ENCODE data around the gene GOLGA6L2. TPM values are rescaled to one million over a fixed set of nuclear protein-coding genes. Genes with fewer than 3 reads are reported as not detected.
"Not testable (repeated sequence)": the region's sequence is repeated elsewhere in the genome, so short reads cannot be mapped to it uniquely, and the experiment has no call there.

GOLGA6L2 gene
- total RNA-seq, 4 donors from 2014 or later: not detected

GRCh38 chr15:23416349-23417276 lies 30.4 kb downstream of the GOLGA6L2 start:
- no peaks in the 10 kb centered on the region for H3K36me3 ChIP-seq
- no peaks in the 10 kb centered on the region for H3K4me1 ChIP-seq
- H3K9me3 ChIP-seq: no peaks in the 10 kb centered on the region
- DNase-seq: no peak
- TF ChIP-seq POLR2A (IDR thresholded peaks at IDR 0.05) (no peak), CTCF (IDR thresholded peaks at IDR 0.05) (no peak)
- H3K27ac ChIP-seq: no peak overlapping the region
- intact Hi-C loops (cut with DNase I): no loop called here
- no peak overlapping the region for H3K4me3 ChIP-seq
- WGBS, 2 donors: 79 to 88% methylated on average over 7 to 18 of the region's 43 CpGs
- no peaks in the 10 kb centered on the region for H3K27me3 ChIP-seq

GRCh38 chr15:23415866-23416265 lies 31.2 kb downstream of the GOLGA6L2 start:
- WGBS, 2 donors: 92 to 94% methylated on average over 7 to 8 of the region's 8 CpGs
- DNase-seq; intact Hi-C loops (cut with DNase I): not testable (repeated sequence)

GRCh38 chr15:23415321-23415865 lies 31.6 kb downstream of the GOLGA6L2 start:
- Histone ChIP-seq H3K36me3 (no peaks in the 10 kb centered on the region), H3K9me3 (no peaks in the 10 kb centered on the region), H3K27me3 (no peaks in the 10 kb centered on the region), H3K4me3 (no peak overlapping the region), H3K27ac (no peak overlapping the region), H3K4me1 (no peaks in the 10 kb centered on the region)
- 79 to 81% methylated on average over 6 to 8 of the region's 8 CpGs for WGBS, 2 donors
- no peak for DNase-seq
- intact Hi-C loops (cut with DNase I): no loop called here
- TF ChIP-seq POLR2A (IDR thresholded peaks at IDR 0.05): no peak
- TF ChIP-seq CTCF (IDR thresholded peaks at IDR 0.05): no peak

More at GRCh38 chr15:23415866-23416265, 31.2 kb downstream of the GOLGA6L2 start:
- H3K36me3 ChIP-seq, H3K4me3 ChIP-seq, H3K27ac ChIP-seq, H3K9me3 ChIP-seq, H3K27me3 ChIP-seq, H3K4me1 ChIP-seq: not testable (repeated sequence)

- DNase-seq; H3K9me3 ChIP-seq; H3K4me3 ChIP-seq; intact Hi-C loops (cut with DNase I); H3K27me3 ChIP-seq; H3K4me1 ChIP-seq; H3K27ac ChIP-seq; H3K36me3 ChIP-seq: not testable (repeated sequence)
- 65 to 69% methylated on average over 4 to 5 of the region's 5 CpGs for WGBS, 2 donors
Measured at GRCh38 chr15:23412881-23413600, 34.0 kb downstream of the GOLGA6L2 start.

- Histone ChIP-seq H3K27me3 (no peaks in the 10 kb centered on the region), H3K4me1 (no peaks in the 10 kb centered on the region), H3K9me3 (no peaks in the 10 kb centered on the region), H3K4me3 (no peak overlapping the region), H3K36me3 (no peaks in the 10 kb centered on the region), H3K27ac (no peak overlapping the region)
- WGBS, 2 donors: 80 to 84% methylated on average over 6 to 7 of the region's 10 CpGs
- no peak for DNase-seq
- TF ChIP-seq CTCF (IDR thresholded peaks at IDR 0.05): no peak
- no peak for TF ChIP-seq POLR2A (IDR thresholded peaks at IDR 0.05)
- intact Hi-C loops (cut with DNase I): no loop called here
Measured at GRCh38 chr15:23411841-23412240, 35.2 kb downstream of the GOLGA6L2 start.

GRCh38 chr15:23403550-23403949 lies 43.5 kb downstream of the GOLGA6L2 start:
- 68 to 79% methylated on average over 4 of the region's 4 CpGs for WGBS, 2 donors
- TF ChIP-seq CTCF (IDR thresholded peaks at IDR 0.05): no peak
- no peak for TF ChIP-seq POLR2A (IDR thresholded peaks at IDR 0.05)
- Histone ChIP-seq H3K9me3 (no peaks in the 10 kb centered on the region), H3K27ac (no peak overlapping the region), H3K27me3 (no peaks in the 10 kb centered on the region), H3K36me3 (no peaks in the 10 kb centered on the region), H3K4me3 (no peak overlapping the region), H3K4me1 (no peaks in the 10 kb centered on the region)
- no peak for DNase-seq
- intact Hi-C loops (cut with DNase I): no loop called here

All from esophagus squamous epithelium (tissue), 5 donors.